HEK293 (cell line): ENCODE data around the gene TAF1B.

Source experiments
- CTCF ChIA-PET: fragments of 350-600 bp; formaldehyde crosslinking; extraction: SDS; loops from one replicate; lab custom pipeline; 2021; ENCODE audit warnings: antibody characterized with exemption; lab: Yijun Ruan, JAX
- POLR2A ChIA-PET: fragments of 300-600 bp; formaldehyde crosslinking; extraction: SDS; loops from one replicate; lab custom pipeline; 2020; ENCODE audit warnings: antibody characterized with exemption, inconsistent platforms; lab: Yijun Ruan, JAX
- H3K27ac ChIP-seq: fragments of 200-500 bp; sonication (Bioruptor generic); 2 replicates; pipeline ENCODE4 v1.5.1; 2014; ENCODE audit warnings: low read depth, low read length, control low read depth, inconsistent platforms; ENCODE audit errors: extremely low read depth
- H3K36me3 ChIP-seq, 2 experiments: fragments of 200-500 bp in 1 of 2; sonication (Bioruptor generic) in 1 of 2; 1 replicate in 1 of 2; 2 replicates in 1 of 2; pipeline ENCODE4 v1.5.1; 2014 to 2017; ENCODE audit warnings: inconsistent platforms in 2 of 2, low read length in 2 of 2; ENCODE audit not compliant: control insufficient read depth in 2 of 2, insufficient read depth in 1 of 2
- H3K4me1 ChIP-seq: fragments of 200-500 bp; sonication (Bioruptor generic); 2 replicates; pipeline ENCODE4 v1.5.1; 2014; ENCODE audit warnings: mild to moderate bottlenecking, low read length, inconsistent platforms; ENCODE audit not compliant: control insufficient read depth, insufficient read depth
- H3K4me3 ChIP-seq: 2 replicates; pipeline ENCODE4 v1.5.1; 2011; ENCODE audit warnings: low read depth, mild to moderate bottlenecking, control low read depth, low read length, moderate library complexity
- H3K9me3 ChIP-seq: fragments of 200-500 bp; sonication (Bioruptor generic); 2 replicates; pipeline ENCODE4 v1.5.1; 2014; ENCODE audit warnings: low read depth, low read length, inconsistent platforms; ENCODE audit not compliant: control insufficient read depth, insufficient read depth
- CTCF ChIP-seq: fragments of 450-650 bp; formaldehyde crosslinking; IDR thresholded peaks from 2 replicates; pipeline ENCODE4 v1.5.1; 2016; ENCODE audit warnings: missing biosample characterization, missing genetic modification characterization
- KLF8 ChIP-seq: fragments of 450-650 bp; formaldehyde crosslinking; IDR thresholded peaks from 2 replicates; pipeline ENCODE4 v1.5.1; 2016; ENCODE audit warnings: missing biosample characterization, missing genetic modification characterization
- MEIS1 ChIP-seq: sonication (generic); formaldehyde crosslinking; IDR thresholded peaks from 2 replicates; pipeline ENCODE4 v1.8.1; 2022; ENCODE audit warnings: missing genetic modification reagents, mild to moderate bottlenecking, borderline replicate concordance
- PRDM1 ChIP-seq: fragments of 450-650 bp; formaldehyde crosslinking; IDR thresholded peaks from 2 replicates; pipeline ENCODE4; 2016; ENCODE audit warnings: missing biosample characterization, missing genetic modification characterization
- ZNF133 ChIP-seq: fragments of 450-650 bp; formaldehyde crosslinking; IDR thresholded peaks from 2 replicates; pipeline ENCODE4 v1.5.1; 2016; ENCODE audit warnings: missing biosample characterization, missing genetic modification characterization
- ZNF146 ChIP-seq: fragments of 450-650 bp; formaldehyde crosslinking; IDR thresholded peaks from 2 replicates; pipeline ENCODE4 v1.5.1; 2016; ENCODE audit warnings: missing biosample characterization, missing genetic modification characterization
- ZNF148 ChIP-seq: fragments of 450-650 bp; formaldehyde crosslinking; IDR thresholded peaks from 2 replicates; pipeline ENCODE4 v1.5.0; 2017; ENCODE audit warnings: missing biosample characterization, missing genetic modification characterization, borderline replicate concordance
- ZNF157 ChIP-seq: fragments of 450-650 bp; formaldehyde crosslinking; IDR thresholded peaks from 2 replicates; pipeline ENCODE4 v1.5.1; 2016; ENCODE audit warnings: missing biosample characterization, missing genetic modification characterization
- ZNF16 ChIP-seq: fragments of 450-650 bp; formaldehyde crosslinking; IDR thresholded peaks from 2 replicates; pipeline ENCODE4 v1.5.1; 2016; ENCODE audit warnings: low read depth, missing biosample characterization, missing genetic modification characterization
- ZNF23 ChIP-seq: fragments of 450-650 bp; formaldehyde crosslinking; IDR thresholded peaks from 2 replicates; pipeline ENCODE4 v1.5.1; 2016; ENCODE audit warnings: missing biosample characterization, missing genetic modification characterization, borderline replicate concordance
- ZNF362 ChIP-seq: fragments of 450-650 bp; formaldehyde crosslinking; IDR thresholded peaks from 2 replicates; pipeline ENCODE4 v1.5.1; 2016; ENCODE audit warnings: missing biosample characterization, missing genetic modification characterization
- ZNF37A ChIP-seq: fragments of 450-650 bp; IDR thresholded peaks from 2 replicates; pipeline ENCODE4 v1.5.1; 2018; ENCODE audit warnings: missing biosample characterization, missing genetic modification characterization
- ZNF501 ChIP-seq: fragments of 450-650 bp; formaldehyde crosslinking; IDR thresholded peaks from 2 replicates; pipeline ENCODE4 v1.5.1; 2016; ENCODE audit warnings: missing biosample characterization, missing genetic modification characterization
- ZNF544 ChIP-seq: fragments of 450-650 bp; formaldehyde crosslinking; IDR thresholded peaks from 2 replicates; pipeline ENCODE4 v1.5.0; 2017; ENCODE audit warnings: missing biosample characterization, missing genetic modification characterization
- ZNF548 ChIP-seq: fragments of 450-650 bp; formaldehyde crosslinking; IDR thresholded peaks from 2 replicates; pipeline ENCODE4 v1.5.1; 2016; ENCODE audit warnings: missing biosample characterization, missing genetic modification characterization
- ZNF561 ChIP-seq: fragments of 450-650 bp; IDR thresholded peaks from 2 replicates; pipeline ENCODE4 v1.5.1; 2018; ENCODE audit warnings: missing biosample characterization, missing genetic modification characterization, borderline replicate concordance
- ZNF660 ChIP-seq: fragments of 450-650 bp; IDR thresholded peaks from 2 replicates; pipeline ENCODE4 v1.5.1; 2018; ENCODE audit warnings: missing biosample characterization, mild to moderate bottlenecking, missing genetic modification characterization
- ZNF670 ChIP-seq: fragments of 450-650 bp; formaldehyde crosslinking; IDR thresholded peaks from 2 replicates; pipeline ENCODE4 v1.5.1; 2016; ENCODE audit warnings: missing biosample characterization, missing genetic modification characterization, low read depth
- ZNF692 ChIP-seq: fragments of 450-650 bp; formaldehyde crosslinking; IDR thresholded peaks from 2 replicates; pipeline ENCODE4 v1.5.1; 2016; ENCODE audit warnings: missing biosample characterization, missing genetic modification characterization
- ZNF776 ChIP-seq: fragments of 450-650 bp; formaldehyde crosslinking; IDR thresholded peaks from 2 replicates; pipeline ENCODE4 v1.5.0; 2017; ENCODE audit warnings: missing biosample characterization, missing genetic modification characterization, borderline replicate concordance

TAF1B gene

GRCh38 chr2:9843229-9844035, at the start of gene TAF1B (continued):
- 0 out of 2 replicates have a peak, but pooled peaks have one; percentile 29 for TF ChIP-seq CTCF (tag by site-specific recombination)
- TF ChIP-seq ZNF544 (tag by site-specific recombination): no peak
- peak; percentile 57; the same call in 1 of the 2 replicates for TF ChIP-seq ZNF692 (tag by site-specific recombination)
- no peak for TF ChIP-seq ZNF16 (tag by site-specific recombination)
- TF ChIP-seq ZNF37A (tag by site-specific recombination): no peak

- ChIA-PET POLR2A (interaction anchor here (0.6 kb wide), 1 partner anchor 163 kb away, joined by 3 read pairs; the partner anchor contains the start of gene YWHAQ), CTCF (interaction anchor here (0.6 to 0.7 kb wide), 2 partner anchors 20 to 251 kb away, joined by 3 read pairs; no protein-coding TSS in a partner anchor)
- Histone ChIP-seq H3K27ac (no peak overlapping the region), H3K36me3 (no peaks in the 10 kb centered on the region), H3K4me1 (no peaks in the 10 kb centered on the region)
- TF ChIP-seq ZNF501 (tag by site-specific recombination): no peak
- TF ChIP-seq ZNF133: peak; percentile 80
- no peak for TF ChIP-seq ZNF362
- TF ChIP-seq, all 188 proteins: peak for 1
- H3K9me3 ChIP-seq: no peaks in the 10 kb centered on the region
- H3K4me3 ChIP-seq: no peak overlapping the region
These were observed 49.2 kb upstream of the TAF1B start for GRCh38 chr2:9793918-9794717.

- Histone ChIP-seq H3K4me3 (no peak overlapping the region), H3K36me3 (no peaks in the 10 kb centered on the region), H3K4me1 (no peaks in the 10 kb centered on the region), H3K27ac (no peak overlapping the region), H3K9me3 (no peaks in the 10 kb centered on the region)
- ChIA-PET CTCF (interaction anchor here (0.7 to 1.2 kb wide), 2 partner anchors 18 to 239 kb away, joined by 3 to 6 read pairs; no protein-coding TSS in a partner anchor), POLR2A (interaction anchor here (0.6 to 0.7 kb wide), 3 partner anchors 164 to 525 kb away, joined by 3 to 13 read pairs (median 6); partner anchors contain the start of gene YWHAQ)
- TF ChIP-seq ZNF670 (tag by site-specific recombination): no peak
- no peak for TF ChIP-seq ZNF148
- no peak for TF ChIP-seq ZNF157 (tag by site-specific recombination)
- TF ChIP-seq ZNF23 (tag by site-specific recombination): no peak
- TF ChIP-seq ZNF776 (tag by site-specific recombination): no peak
- no peak for TF ChIP-seq KLF8
- no peak for TF ChIP-seq CTCF (tag by site-specific recombination)
- TF ChIP-seq PRDM1: no peak
- TF ChIP-seq MEIS1: no peak
- no peak for TF ChIP-seq ZNF146 (tag by site-specific recombination)
- TF ChIP-seq ZNF548 (tag by site-specific recombination): no peak
- TF ChIP-seq ZNF561 (tag by site-specific recombination): no peak
- TF ChIP-seq ZNF660: no peak
These were observed 48.2 kb upstream of the TAF1B start for GRCh38 chr2:9795071-9795470.
